ENCODE data around the gene FLYWCH1.
A peak's percentile ranks its signal among the peaks of the same experiment; 100 is the strongest.
"Not testable (repeated sequence)": the region's sequence is repeated elsewhere in the genome, so short reads cannot be mapped to it uniquely, and the experiment has no call there.

The FLYWCH1 gene

DNA sequence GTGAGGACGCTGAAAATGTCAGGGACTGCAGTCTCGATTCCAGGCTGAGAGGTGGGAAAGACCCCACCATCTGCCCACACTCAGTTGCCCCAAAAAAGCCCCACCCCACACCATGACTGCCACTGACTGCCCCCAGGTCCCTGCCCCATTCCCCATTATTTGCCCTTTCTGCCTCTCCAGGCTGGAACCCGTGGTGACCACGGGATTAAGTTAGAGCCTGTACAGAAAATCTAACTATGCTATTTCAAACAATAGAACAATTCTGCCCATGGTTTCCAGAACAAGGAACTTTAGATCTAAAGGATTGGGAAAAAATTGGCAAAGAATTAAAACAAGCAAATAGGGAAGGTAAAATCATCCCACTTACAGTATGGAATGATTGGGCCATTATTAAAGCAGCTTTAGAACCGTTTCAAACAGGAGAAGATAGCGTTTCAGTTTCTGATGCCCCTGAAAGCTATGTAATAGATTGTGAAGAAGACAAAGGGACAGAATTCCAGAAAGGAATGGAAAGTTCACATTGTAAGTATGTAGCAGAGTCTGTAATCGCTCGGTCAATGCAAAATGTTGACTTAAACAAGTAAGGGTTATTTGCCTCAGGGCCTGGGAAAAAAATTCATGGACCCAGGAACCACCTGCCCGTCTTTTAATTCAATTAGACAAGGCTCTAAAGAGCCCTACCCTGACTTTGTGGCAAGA lies 14.4 kb downstream of the FLYWCH1 start:
- DNase-seq (ENCODE audit: low read depth) = no peak

DNA sequence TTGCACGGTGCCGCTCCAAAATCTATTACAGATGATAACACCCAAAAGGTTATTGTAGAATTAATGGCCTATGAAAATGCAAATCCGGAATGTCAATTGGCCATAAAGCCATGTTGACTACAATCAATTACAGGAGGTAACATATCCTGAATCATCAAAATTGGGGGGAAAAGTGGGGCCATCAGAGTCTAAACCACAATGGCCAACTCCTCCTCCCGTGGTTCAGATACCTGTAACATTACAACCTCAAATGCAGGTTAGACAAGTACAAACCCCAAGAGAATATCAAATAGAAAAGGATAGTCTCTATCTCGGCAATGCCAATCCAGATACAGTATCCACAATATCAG lies 14.9 kb downstream of the FLYWCH1 start:
- DNase-seq (ENCODE audit: low read depth) = no peak

DNA sequence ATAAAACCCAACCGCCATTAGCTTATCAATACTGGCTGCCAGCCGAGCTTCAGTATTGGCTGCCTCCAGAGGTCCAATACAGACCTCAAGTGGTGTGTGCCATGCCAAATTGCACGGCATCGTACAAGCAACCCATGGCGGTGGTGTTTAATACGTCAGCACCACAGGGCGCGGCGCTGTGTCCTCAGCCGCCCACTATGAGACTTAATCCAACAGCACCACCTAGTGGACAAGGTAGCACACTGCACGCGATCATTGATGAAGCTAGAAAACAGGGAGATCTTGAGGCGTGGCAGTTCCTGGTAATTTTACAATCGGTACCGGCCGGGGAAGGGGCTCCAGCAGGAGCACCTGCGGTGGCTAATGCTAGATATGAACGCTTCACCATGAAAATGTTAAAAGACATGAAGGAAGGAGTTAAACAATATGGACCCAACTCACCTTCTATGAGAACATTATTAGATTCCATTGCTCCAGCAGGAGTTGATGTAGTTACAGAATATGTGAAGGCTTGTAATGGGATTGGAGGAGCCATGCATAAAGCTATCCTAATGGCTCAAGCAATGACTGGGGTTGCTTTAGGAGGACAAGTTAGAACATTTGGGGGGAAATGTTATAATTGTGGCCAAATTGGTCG lies 15.4 kb downstream of the FLYWCH1 start:
- DNase-seq (ENCODE audit: low read depth) = peak; percentile 81

DNA sequence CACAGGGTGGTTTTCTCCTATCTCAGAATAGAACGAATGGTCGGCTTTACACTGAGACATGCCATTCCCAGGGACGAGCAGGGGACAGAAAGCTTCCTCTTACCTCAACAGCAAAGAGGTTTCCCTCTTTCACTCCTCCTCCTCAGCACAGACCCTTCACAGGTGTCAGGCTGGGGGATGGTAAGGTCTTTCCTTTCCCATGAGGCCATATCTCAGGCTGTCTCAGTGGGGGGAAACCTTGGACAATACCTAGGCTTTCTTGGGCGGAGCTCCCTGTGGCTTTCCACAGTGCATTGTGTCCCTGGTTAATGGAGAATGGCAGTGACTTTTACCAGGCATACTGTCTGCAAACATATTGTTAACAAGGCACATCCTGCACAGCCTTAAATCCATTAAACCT lies 16.4 kb downstream of the FLYWCH1 start:
- DNase-seq (ENCODE audit: low read depth) = not testable (repeated sequence)

DNA sequence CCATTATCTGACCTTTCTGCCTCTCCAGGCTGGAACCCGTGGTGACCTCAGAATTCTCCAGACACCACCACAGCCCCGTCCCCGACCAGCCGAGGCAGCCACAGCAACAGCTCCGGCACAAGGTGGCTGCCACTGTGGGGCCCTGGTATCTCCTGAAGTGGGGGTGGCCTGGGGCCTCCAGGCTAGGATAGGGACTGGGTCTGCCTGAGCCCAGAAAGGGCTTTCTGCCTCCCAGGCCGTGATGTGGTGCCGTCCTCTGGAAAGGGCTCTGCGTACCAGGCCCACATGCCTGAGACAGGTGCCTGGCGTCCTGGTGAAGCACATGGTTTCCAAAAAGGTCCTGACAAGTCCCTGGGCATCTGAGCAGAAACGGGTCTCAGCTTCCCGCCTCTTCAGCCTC lies 17.1 kb downstream of the FLYWCH1 start:
- no peak for DNase-seq (ENCODE audit: low read depth)

DNA sequence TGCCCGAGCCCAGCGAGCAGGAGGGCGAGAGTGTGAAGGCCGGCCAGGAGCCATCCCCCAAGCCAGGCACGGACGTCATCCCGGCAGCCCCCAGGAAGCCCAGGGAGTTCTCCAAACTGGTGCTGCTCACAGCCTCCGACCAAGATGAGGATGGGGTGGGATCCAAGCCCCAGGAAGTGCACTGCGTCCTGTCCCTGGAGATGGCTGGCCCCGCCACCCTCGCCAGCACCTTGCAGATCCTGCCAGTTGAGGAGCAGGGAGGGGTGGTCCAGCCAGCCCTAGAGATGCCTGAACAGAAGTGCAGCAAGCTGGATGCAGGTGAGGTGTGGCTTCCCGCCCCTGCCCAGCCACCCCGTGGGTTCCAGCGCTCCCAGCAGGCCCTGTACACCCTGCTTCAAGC lies 18.0 kb downstream of the FLYWCH1 start:
- DNase-seq (ENCODE audit: low read depth) = no peak

DNA sequence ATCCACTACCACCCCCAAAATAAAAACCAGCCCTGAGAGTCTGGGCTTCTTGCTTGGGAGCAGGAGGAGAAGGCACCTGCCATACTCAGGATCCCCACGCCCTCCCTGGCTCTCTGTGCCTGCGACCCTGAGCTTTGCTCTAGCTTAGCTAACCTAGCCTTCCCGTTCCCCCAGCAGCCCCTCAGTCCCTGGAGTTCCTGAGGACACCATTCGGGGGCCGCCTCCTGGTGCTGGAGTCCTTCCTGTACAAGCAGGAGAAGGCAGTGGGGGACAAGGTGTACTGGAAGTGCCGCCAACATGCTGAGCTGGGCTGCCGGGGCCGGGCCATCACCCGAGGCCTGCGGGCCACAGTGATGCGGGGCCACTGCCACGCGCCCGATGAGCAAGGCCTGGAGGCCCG lies 18.5 kb downstream of the FLYWCH1 start:
- DNase-seq (ENCODE audit: low read depth) = no peak

DNA sequence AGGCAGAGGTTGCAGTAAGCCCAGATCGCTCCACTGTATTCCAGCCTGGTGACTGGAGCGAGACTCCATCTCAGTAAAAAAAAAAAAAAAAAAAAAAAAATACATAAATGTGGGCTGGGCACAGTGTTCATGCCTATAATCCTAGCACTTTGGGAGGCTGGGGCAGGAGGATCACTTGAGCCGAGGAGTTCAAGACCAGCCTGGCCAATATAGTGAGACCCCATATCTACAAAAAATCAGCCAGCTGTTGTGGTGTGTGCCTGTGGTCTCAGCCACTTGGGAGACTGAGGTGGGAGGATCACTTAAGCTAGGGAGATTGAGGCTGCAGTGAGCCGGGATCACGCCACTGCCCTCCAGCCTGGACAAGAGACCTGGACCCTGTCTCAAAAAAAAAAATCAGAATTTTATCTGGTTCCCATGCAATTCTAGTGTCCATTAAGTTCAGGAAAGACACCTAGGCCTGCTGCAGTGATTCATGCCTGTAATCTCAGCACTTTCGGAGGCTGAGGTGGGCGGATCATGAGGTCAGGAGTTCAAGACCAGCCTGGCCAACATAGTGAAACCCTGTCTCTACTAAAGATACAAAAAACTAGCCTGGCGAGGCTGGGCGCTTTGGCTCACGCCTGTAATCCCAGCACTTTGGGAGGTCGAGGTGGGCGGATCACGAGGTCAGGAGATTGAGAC lies 19.6 kb downstream of the FLYWCH1 start:
- not testable (repeated sequence) for DNase-seq (ENCODE audit: low read depth)

DNA sequence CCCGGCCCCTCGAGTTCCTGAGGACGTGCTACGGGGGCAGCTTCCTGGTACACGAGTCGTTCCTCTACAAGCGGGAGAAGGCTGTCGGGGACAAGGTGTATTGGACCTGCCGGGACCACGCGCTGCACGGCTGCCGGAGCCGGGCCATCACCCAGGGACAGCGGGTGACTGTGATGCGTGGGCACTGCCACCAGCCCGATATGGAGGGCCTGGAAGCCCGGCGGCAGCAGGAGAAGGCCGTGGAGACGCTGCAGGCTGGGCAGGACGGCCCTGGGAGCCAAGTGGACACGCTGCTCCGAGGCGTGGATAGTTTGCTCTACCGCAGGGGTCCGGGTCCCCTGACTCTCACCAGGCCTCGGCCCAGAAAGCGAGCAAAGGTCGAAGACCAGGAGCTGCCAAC lies 21.4 kb downstream of the FLYWCH1 start:
- no peak for DNase-seq (ENCODE audit: low read depth)

DNA sequence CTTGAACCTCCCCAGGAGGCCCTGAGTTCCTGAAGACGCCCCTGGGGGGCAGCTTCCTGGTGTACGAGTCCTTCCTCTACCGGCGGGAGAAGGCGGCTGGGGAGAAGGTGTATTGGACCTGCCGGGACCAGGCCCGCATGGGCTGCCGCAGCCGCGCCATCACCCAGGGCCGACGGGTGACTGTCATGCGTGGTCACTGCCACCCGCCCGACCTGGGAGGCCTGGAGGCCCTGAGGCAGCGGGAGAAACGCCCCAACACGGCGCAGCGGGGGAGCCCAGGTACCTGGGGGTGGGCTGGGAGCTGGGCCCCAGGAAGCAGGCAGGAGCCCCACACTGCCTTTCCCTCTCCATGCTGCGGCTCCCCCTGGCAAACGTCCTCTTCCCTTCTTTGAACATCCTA lies 22.0 kb downstream of the FLYWCH1 start:
- no peak for DNase-seq (ENCODE audit: low read depth)

DNA sequence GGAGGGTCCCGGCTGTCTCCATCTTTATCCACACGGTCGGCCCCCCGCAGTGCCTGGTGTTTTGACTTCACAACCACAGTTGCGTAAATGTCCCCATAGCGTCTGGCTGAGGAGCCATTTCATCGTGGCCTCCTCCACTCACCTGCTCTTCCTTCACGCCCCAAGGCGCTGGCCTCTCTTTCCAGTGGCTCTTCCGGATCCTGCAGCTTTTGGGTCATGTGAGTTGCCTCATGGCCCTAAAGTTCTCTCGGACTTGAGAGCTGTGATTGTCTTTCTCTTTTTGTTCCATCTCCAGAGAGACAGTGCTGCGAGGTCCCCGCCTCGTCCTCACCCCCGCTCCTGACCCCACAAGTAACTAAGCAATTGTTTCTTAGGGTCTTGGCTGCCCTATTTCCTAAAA lies 22.7 kb downstream of the FLYWCH1 start:
- no peak for DNase-seq (ENCODE audit: low read depth)

DNA sequence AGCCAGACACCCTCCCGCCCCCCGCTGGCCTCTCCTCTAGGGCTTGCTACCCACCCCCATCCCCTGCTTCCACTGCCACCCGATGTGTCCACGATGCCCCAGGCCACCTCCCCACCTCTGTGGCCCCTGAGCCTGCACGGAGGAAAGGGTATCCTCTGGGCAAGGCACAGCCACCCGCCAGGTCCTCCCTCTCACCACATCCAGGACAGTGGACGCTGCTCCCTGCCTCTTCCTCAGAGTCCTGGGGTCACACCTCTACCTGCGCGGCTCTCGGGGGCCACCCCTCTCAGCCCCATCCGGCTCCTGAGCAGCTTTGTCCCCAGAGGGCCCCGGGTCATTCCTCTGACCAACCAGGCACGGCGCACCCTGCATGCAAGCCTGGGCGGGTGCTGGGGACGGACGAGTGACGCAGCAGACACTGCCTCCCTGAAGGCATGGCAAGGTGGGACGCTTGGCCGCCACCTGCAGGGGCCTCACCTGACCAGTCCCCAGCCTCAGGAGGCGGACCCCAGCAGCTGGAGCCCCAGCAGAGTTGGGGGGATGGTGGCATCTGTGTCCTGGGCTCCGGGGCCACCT lies 24.8 kb downstream of the FLYWCH1 start:
- DNase-seq (ENCODE audit: low read depth) = no peak

DNA sequence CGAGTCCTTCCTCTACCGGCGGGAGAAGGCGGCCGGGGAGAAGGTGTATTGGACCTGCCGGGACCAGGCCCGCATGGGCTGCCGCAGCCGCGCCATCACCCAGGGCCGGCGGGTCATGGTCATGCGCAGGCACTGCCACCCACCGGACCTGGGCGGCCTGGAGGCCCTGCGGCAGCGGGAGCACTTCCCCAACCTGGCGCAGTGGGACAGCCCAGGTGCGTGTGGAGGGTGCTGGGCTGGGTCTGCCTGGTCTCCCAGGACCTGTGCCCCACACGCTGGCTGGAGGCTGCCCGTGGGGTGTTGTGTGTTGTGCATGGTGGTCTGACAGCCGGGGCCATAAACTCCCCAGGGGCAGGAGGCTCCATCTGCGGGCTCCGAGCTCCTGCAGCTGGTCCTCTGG lies 25.4 kb downstream of the FLYWCH1 start:
- DNase-seq (ENCODE audit: low read depth) = no peak

DNA sequence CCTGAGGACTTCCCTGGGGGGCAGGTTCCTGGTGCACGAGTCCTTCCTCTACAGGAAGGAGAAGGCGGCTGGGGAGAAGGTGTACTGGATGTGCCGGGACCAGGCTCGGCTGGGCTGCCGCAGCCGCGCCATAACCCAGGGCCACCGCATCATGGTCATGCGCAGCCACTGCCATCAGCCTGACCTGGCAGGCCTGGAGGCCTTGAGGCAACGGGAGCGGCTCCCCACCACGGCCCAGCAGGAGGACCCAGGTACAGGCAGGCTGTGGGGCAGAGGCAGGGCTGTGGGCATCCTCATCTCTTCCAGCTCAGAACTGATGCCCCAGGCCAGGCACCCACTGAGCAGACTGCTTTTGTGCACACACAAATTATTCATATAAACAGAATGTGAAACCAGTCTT lies 26.5 kb downstream of the FLYWCH1 start:
- no peak for DNase-seq (ENCODE audit: low read depth)

DNA sequence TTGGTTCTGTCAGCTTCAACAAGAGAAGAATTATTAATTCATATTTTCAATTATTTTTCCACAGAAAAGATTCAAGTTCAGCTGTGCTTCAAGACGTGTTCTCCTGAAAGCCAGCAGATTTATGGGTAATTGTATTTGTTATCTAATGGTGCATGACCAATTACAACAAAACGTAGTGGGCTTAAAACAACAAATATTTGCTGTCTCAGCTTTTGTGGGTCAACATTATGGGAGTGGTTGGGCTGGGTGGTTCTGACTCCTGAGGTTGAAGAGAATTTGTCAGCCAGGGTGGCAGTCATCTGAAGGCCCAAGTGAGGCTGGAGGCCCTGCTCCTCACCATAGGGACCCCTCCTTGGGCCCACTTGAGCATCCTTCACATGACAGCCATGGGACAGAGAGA lies 28.2 kb downstream of the FLYWCH1 start:
- no peak for DNase-seq (ENCODE audit: low read depth)

DNA sequence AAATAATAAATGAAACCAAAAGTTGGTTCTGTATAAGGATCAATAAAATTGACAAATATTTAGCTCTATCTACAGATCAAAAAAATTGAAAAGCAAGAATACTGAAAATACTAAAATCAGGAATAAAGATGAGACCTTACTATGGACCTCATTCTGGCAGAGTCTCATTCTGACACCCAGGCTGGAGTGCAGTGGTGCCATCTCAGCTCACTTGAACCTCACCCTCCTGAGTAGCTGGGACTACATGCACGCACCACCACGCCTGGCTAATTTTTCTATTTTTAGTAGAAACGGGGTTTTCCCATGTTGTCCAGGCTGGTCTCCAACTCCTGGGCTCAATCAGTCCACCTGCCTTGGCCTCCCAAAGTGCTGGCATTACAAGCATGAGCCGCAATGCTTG lies 30.3 kb downstream of the FLYWCH1 start:
- DNase-seq (ENCODE audit: low read depth) = no peak

DNA sequence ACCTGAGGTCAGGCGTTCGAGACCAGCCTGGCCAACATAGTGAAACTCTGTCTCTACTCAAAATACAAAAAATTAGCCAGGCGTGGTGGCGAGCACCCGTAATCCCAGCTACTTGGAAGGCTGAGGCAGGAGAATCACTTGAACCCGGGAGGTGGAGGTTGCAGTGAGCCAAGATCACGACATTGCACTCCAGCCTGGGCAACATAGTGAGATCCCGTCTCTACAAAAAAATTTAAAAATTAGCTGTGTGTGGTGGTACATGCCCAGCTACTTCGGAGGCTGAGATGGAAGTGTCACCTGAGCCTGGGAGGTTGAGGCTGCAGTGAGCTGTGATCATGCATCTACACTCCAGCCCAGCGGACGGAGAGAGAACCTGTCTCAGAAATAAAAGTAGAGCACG lies 32.0 kb downstream of the FLYWCH1 start:
- not testable (repeated sequence) for DNase-seq (ENCODE audit: low read depth)

DNA sequence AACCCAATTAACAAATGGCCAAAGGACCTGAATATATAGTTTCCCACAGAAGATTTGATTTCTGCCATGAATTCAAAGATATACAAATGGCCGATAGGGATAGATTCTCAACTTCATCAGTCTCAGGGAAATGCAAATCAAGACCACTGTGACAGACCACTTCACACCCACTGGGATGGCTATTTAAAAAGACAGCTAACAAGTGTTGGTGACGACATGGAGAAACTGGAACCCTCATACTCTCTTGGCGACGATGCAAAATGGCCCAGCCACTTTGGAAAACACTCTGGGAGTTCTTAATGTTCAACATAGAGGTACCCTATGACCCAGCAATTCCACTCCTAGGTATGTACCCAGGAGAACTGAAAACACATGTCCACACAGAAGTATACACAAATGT lies 34.9 kb downstream of the FLYWCH1 start:
- no peak for DNase-seq (ENCODE audit: low read depth)

DNA sequence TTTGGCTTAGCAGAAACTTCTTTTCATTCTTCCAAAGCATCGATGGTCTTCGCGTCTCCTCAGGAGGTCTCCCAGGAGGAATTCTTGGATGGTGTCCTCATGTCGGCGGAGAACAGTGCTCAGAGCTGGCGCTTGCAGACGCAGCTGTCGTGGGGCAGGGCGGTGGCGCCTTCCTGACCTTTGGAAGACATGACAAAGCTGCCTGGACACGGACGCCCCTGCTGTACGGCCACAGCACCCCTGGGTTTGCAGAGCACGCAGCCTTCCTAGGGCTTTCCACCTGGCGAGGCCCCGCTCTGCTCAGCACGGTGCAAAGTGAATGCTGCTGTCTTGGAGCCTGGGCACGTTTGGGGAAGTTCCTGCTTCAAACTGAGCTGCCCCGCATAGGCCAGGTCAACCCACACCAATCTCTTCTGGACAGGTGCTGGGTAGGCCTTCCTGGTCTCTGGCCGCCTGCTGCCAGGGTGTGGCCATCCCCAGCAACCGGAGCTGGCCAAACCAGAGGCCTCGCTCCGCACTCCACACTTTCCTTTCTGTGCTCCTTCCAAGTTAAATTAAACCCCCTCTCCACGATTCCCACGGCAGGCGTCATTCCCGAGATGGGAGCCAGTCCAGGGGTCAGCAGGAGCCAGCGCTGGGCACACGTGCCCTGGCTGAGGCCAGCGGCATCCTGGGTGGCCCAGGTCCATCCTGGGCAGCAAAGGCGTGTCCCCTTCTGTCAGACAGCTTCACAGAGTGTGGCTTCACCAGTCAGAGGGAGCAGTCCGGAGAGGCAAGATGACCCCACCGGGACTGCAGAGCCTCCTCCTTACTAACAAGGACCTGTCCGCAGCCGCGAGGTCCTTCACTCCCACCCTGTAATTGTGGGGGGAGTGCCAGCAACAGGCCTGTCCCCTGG lies 37.3 kb downstream of the FLYWCH1 start:
- no peak for DNase-seq (ENCODE audit: low read depth)

DNA sequence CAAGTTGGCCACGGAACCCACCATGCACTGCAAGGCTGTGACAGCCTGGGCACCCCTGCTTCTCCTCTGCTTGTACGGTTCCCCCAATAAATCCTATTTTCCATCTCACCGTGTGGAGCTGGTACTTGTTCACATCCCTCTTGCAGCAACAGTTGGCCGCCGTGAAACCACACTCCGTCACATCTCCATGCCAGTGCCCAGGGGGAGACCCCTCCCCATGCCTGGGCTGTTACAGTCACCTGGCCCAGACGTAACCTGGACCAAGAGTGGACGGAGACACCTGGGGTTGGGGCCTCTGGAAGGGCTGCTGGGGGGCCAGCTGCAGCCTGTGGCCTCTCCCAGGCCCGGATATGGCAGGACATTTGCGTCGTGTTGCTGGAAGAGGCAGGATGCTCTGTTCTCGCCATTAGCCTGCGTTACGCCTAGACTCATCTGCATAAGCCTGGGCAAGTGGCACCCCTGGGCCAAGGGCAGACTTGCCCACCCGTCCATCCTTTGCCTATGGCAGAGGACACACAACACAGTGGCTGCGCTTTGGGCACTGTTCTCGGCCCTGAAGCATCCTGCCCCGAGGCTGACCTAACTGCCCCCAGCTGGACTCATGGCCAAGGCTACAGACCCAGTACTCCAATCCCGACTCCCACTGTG lies 38.1 kb downstream of the FLYWCH1 start:
- no peak for DNase-seq (ENCODE audit: low read depth)

DNA sequence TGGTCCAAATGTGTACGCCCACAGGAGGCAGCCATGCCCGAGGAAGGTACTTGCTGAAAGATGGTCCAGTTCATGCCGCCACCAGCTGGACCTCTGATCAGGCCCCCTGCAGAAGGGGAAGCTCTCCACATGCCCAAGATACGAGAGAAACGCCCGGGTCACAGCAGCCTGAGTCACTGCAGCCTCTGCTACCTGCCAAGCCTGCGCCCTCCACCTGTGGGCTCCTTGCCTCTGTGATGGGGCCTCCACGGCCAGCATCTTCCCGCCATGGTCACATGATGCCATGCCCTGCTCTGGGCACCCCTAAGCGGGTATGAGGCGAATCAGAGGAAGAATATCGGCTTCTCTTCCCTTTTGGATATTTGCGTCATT lies 38.6 kb downstream of the FLYWCH1 start:
- DNase-seq (ENCODE audit: low read depth) = no peak

DNA sequence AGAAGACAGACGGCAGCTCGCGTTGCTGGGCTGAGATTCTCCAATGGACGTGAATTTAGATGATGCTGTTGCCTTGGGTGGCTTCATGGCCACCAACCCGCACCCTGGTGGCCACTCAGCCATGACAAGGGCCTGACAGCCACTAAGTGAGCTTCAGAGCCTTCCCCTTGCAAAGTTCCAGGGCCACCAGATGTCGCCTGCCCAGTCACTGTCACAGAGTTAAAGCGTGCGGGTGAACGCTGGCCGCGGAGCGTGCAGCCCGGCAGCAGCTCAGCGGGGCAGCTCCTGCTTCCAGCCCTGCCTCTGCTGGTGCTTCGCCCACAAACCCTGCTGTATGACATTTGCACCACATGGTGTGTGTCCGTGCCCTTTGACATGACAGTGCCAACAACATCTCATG lies 39.0 kb downstream of the FLYWCH1 start:
- no peak for DNase-seq (ENCODE audit: low read depth)

All from iris pigment epithelial cell (primary cell).